Stimulated activated CD8-positive, alpha-beta memory T cell treated with anti-CD3 and anti-CD28 coated beads, Interleukin-7, amount 100 ng/mL, for 24 hours (primary cell): Measurements from ENCODE around the gene DCAF12.

Experiments used
- DNase-seq: peaks from one replicate; pipeline ENCODE4 v3.0.0-alpha.2; 2020; ENCODE audit warnings: low read depth

DCAF12 gene

GRCh38 chr9:34125681-34126206 lies 754 bp downstream of the DCAF12 start:
- DNase-seq = no peak

DNA sequence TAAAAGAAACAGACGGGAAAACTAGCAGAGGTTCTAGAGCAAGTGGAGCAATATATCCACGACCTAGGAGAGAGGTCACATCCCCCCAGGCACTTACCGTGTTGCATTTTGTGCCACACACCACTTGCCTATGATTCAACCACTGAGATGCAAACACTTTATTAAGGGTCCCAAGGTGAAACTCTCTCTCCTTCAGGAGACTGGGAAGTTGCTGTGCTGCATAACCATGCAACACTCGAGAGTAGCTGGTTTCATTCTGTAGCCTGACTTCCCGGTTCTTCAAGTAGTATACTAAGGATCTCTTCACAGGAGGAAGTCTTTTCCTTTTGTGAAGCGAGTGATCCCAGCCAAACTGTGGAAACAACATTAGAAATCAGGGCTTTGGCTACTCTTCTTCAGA lies 1.6 kb downstream of the DCAF12 start:
- no peak for DNase-seq

- no peak for DNase-seq
Observed at GRCh38 chr9:34124099-34124498, 2.4 kb downstream of the DCAF12 start.

GRCh38 chr9:34123682-34124081 lies 2.8 kb downstream of the DCAF12 start:
- DNase-seq = no peak

- no peak for DNase-seq
Observed at GRCh38 chr9:34121996-34122395, 4.5 kb downstream of the DCAF12 start.

- no peak for DNase-seq
Observed at GRCh38 chr9:34119713-34120112, 6.8 kb downstream of the DCAF12 start.

- DNase-seq = no peak
Observed at GRCh38 chr9:34114436-34114835, 12.1 kb downstream of the DCAF12 start.

- DNase-seq = no peak
Observed at GRCh38 chr9:34106110-34106509, 20.4 kb downstream of the DCAF12 start.

- DNase-seq = no peak
Observed at GRCh38 chr9:34102796-34103195, 23.7 kb downstream of the DCAF12 start.

DNA sequence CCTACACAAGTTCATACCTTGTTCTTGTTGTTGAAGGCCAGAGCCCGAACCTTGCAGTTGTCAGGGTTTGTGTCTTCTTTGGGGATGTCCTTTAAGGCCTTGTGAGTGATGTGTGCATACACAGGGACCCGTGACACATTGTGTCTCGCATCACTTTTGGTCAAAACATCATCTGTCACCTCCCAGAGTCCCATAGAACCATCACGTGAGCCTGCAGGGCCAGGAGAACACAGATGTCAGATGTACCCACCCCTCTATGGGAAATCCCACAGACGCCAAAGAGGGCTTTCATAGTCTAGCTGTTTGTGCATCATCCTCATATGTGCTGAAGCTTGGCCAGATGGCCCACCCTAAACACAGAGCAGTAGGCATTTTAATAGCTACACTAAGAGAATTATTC lies 28.2 kb downstream of the DCAF12 start:
- no peak for DNase-seq

- DNase-seq = no peak
Observed at GRCh38 chr9:34097865-34098264, 28.6 kb downstream of the DCAF12 start.

DNA sequence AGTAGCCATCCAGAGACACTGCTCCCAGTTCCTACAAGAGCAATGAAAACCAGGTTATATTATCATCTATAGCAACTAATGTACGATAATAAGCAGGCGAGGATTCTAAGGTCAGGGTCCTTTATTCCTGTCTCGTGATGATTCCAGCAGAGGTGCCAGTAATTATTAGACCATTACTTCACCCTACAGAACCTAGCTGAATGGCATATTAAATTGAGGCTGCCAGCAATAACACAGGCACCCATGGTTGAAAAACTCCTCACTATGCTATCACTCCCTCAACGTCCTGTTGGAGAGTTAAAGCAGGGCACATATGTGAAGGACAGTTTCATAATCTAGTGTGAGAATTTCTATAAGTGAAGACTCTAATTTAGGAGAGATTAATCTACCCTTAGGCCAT lies 29.7 kb downstream of the DCAF12 start:
- DNase-seq = no peak

GRCh38 chr9:34093578-34093977 lies 32.9 kb downstream of the DCAF12 start:
- DNase-seq = no peak

GRCh38 chr9:34089311-34089710 lies 37.2 kb downstream of the DCAF12 start:
- DNase-seq = no peak

GRCh38 chr9:34087370-34087769 lies 39.1 kb downstream of the DCAF12 start:
- DNase-seq = no peak

DNA sequence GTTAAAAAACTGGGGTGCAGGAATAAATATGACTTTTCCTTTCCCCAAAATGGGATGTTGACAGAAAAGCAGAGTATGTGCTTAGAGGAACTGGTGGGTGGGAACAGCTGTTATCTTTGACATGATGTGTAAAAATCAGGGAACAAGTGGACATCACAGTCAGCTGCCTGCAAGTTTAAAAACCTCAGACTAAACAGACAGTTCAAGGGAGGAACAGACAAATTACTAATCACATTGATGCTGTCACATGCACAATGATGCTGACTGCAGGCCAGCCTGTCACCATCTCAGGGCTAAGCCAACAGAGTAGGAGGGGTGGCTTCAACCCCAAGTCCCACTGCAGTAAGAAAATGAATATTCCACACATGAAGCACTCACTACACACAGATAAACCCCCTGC lies 39.6 kb downstream of the DCAF12 start:
- DNase-seq = no peak

DNA sequence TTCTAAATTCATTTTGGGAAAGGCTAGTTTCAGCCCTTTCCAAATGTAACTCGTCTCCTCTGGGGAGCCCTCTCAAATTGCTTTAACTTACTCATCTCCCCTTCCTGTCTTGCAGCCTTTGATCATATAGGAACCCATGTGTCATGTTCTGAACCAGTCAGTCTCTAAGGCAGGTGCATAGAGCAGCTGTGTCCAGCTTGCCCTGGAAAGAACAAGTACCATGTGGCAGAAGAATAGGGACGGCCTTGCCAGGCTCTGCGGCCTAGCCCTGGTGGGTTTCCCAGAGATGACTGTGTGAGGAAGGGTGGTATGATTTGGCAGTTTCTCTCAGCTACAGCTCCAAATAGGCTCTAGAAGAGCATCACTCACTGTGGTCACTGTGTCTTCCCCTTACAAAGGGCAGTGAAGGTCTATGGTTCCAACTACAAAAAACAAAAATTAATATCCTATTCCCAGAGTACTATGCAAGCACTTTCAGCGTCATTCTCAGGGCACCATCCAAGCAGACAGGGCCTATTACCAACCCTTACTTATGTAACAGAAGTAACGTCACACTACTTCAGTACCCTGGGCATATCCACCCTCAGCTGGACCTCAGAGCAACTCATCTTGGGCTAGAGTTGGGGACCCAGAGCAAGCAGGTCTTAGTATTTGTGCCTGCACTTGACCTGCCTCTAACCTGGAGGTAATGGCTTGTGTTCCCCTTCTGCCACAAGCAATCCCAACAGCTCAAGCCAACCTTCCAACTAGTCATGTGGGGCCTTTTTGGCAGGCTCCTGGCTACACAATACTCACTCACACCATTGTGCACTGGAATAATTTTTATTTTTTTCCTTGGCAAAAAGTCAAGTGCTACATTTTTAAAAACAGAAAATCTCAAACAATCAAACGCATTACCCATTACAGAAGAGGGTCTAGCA lies 40.7 kb downstream of the DCAF12 start:
- DNase-seq = no peak

DNA sequence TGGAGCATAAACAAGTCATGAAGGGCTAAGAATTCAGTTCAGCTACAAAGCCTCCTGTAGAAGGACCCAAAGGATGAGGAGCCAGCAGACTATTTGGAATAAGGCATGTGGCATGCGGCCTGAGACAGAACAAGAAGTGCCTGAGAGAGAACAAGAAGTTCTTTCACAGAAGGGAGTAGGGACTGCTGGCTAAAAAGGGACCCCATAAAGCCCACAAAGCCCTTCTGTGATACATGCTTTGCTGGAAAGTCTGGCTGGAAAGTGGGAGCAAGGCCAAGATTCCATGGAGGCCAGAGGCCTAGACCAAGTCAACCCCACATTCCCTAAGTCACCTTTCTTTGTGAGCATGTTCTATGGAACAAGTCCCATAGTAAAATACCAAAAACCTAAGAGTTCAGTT lies 41.9 kb downstream of the DCAF12 start:
- no peak for DNase-seq

DNA sequence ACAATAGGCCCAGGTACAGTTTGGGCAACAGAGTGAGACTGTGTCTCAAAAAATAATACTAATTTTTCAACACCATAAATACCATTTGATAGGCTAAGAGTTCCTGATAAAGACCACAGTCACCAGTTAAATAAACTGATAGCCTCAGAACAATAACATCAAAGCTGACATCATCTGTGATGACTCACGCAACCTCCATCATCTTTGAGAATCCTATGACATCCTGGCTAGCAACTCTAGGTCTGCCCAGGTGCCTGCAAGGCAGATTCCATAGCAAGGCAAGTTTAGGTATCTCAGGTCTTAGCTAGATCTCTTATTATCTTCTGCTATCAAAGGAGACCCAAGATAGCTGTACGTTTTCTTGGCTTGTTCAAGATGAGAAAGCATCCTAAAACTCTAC lies 47.3 kb downstream of the DCAF12 start:
- DNase-seq = no peak

GRCh38 chr9:34072868-34073590 lies 53.5 kb downstream of the DCAF12 start:
- DNase-seq = no peak

DNA sequence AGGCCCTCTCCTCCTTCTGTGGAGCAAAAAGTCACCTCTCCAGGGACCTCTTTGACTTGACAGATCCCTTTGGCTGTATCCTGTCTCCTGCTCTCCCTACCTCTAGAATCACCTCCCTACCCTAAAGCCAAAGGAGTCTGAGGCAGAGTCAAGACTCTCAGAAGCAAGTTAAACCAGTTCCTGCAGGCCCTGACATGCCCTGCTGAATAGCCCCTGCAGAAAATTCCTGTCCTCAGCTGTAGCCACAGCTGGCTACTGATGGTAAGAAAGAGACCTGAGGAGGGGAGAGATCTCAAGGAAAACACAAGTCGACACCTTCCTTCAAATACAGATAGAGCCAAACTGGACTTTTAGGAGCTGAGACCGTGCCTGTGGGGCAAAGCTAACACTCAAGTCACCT lies 54.1 kb downstream of the DCAF12 start:
- DNase-seq = no peak

DNA sequence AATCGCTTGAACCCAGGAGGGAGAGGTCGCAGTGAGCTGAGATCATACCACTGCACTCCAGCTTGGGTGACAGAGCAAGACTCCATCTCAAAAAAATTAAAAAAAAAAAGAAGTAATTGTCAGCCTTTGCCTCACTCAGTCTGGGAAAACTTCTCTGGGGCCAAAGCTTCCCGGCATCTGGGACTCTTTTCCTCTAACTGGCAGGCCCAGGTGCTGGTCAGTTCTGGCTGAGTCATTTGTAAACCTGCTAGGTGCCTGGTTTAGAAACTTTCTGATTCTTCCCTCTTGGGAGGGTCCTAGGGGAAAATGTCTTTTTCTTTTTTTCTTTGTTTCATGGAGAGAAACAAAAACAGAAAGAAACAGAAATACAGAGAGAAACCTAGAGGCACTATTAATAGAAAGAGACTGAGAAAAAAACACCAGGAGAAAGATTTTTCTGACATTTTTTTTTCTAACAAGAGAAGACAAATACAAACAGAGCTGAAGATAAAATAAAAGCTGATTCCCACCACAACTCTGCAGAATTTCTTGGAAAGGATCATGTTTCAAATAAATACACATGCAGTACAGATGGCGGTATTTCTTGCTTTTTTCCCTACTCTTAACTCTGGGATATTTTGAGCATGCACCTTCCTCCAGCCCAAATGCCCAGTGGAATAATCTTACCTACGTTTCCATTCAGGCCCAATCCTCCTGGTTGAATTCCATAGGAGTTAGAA lies 55.7 kb downstream of the DCAF12 start:
- no peak for DNase-seq

DNA sequence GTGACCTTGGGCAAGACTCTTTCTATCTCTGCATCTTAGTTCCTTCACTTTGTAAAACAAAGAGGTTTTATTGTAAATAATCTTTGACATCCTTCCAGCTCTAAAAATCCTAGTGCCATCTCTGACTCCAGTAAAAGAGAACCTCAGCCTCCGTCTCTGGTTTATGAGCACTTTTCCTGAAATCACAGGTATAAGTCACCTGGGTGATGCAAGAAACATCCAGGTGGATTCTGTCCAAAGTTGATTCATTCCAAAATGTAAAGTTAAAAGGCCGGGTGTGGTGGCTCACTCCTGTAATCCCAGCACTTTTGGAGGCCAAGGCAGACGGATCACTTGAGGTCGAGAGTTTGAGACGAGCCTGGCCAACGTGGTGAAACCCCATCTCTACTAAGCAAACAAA lies 56.7 kb downstream of the DCAF12 start:
- no peak for DNase-seq
